Trophoblast cell (in vitro differentiated cells and primary cell): ENCODE results near the gene BAIAP3.

Experiments used
- DNase-seq, 2 donors: peaks; one replicate each; pipeline ENCODE4 v3.0.0-alpha.2; 2016
- H2AFZ ChIP-seq: 2 replicates; pipeline ENCODE4 v1.6.1; 2013; ENCODE audit warnings: low read length, moderate library complexity, mild to moderate bottlenecking; ENCODE audit not compliant: insufficient read depth, poor library complexity
- H2AK5ac ChIP-seq: 2 replicates; pipeline ENCODE4 v1.6.1; 2013; ENCODE audit warnings: mild to moderate bottlenecking, low read length
- H2BK120ac ChIP-seq: 2 replicates; pipeline ENCODE4 v1.6.1; 2013; ENCODE audit warnings: low read length, mild to moderate bottlenecking, moderate library complexity; ENCODE audit not compliant: insufficient read depth, poor library complexity
- H2BK12ac ChIP-seq: 2 replicates; pipeline ENCODE4 v1.6.1; 2013; ENCODE audit warnings: mild to moderate bottlenecking, low read length, moderate library complexity
- H2BK5ac ChIP-seq: 2 replicates; pipeline ENCODE4 v1.6.1; 2013; ENCODE audit warnings: low read length, low read depth, moderate library complexity, mild to moderate bottlenecking; ENCODE audit not compliant: poor library complexity
- H3K14ac ChIP-seq: 2 replicates; pipeline ENCODE4 v1.6.1; 2013; ENCODE audit warnings: mild to moderate bottlenecking, low read length
- H3K18ac ChIP-seq: 2 replicates; pipeline ENCODE4 v1.6.1; 2013; ENCODE audit warnings: mild to moderate bottlenecking, low read length
- H3K23ac ChIP-seq: 2 replicates; pipeline ENCODE4 v1.6.1; 2013; ENCODE audit warnings: low read length
- H3K27ac ChIP-seq: 2 replicates; pipeline ENCODE4 v1.5.1; 2013; ENCODE audit warnings: low read depth, mild to moderate bottlenecking, inconsistent platforms, low read length, moderate library complexity
- H3K27me3 ChIP-seq: 2 replicates; pipeline ENCODE4 v1.6.1; 2013; ENCODE audit warnings: inconsistent platforms, mild to moderate bottlenecking, low read length, moderate library complexity; ENCODE audit not compliant: insufficient read depth
- H3K36me3 ChIP-seq, 2 experiments: 1 replicate in 1 of 2; 2 replicates in 1 of 2; pipeline ENCODE4 v1.6.1; 2013; ENCODE audit warnings: low read length in 2 of 2, mild to moderate bottlenecking in 2 of 2, moderate library complexity in 1 of 2; ENCODE audit not compliant: insufficient read depth in 2 of 2, control insufficient read depth in 1 of 2
- H3K4ac ChIP-seq: 2 replicates; pipeline ENCODE4 v1.6.1; 2013; ENCODE audit warnings: low read depth, mild to moderate bottlenecking, low read length, moderate library complexity
- H3K4me1 ChIP-seq, 2 experiments: 1 replicate in 1 of 2; 2 replicates in 1 of 2; pipeline ENCODE4 v1.6.1; 2013; ENCODE audit warnings: low read length in 2 of 2, mild to moderate bottlenecking in 2 of 2, moderate library complexity in 1 of 2; ENCODE audit not compliant: insufficient read depth in 2 of 2, control insufficient read depth in 1 of 2
- H3K4me2 ChIP-seq: 2 replicates; pipeline ENCODE4 v1.6.1; 2013; ENCODE audit warnings: inconsistent platforms, mild to moderate bottlenecking, low read length, moderate library complexity
- H3K4me3 ChIP-seq: 2 replicates; pipeline ENCODE4 v1.5.1; 2013; ENCODE audit warnings: mild to moderate bottlenecking, low read depth, low read length, inconsistent platforms
- H3K79me1 ChIP-seq: one replicate; pipeline ENCODE4 v1.6.1; 2013; ENCODE audit warnings: low read length
- H3K79me2 ChIP-seq: 2 replicates; pipeline ENCODE4 v1.6.1; 2013; ENCODE audit warnings: low read length, mild to moderate bottlenecking; ENCODE audit not compliant: control insufficient read depth, insufficient read depth, poor library complexity
- H3K9ac ChIP-seq: 2 replicates; pipeline ENCODE4 v1.6.1; 2013; ENCODE audit warnings: mild to moderate bottlenecking, low read length
- H3K9me3 ChIP-seq: 2 replicates; pipeline ENCODE4 v1.6.1; 2013; ENCODE audit warnings: low read depth, mild to moderate bottlenecking, control low read depth, inconsistent platforms, low read length; ENCODE audit not compliant: insufficient read depth
- H4K12ac ChIP-seq: 2 replicates; pipeline ENCODE4 v1.6.1; 2013; ENCODE audit warnings: low read depth, mild to moderate bottlenecking, low read length, moderate library complexity
- H4K8ac ChIP-seq: 2 replicates; pipeline ENCODE4 v1.6.1; 2013; ENCODE audit warnings: low read depth, mild to moderate bottlenecking, low read length, moderate library complexity
- H4K91ac ChIP-seq: one replicate; pipeline ENCODE4 v1.6.1; 2013; ENCODE audit warnings: low read depth, mild to moderate bottlenecking, low read length, moderate library complexity
- WGBS: extraction: QIAGEN DNeasy Blood & Tissue Kit; methylation state at CpG from one replicate; pipeline ENCODE4 v1.1.7; 2013; ENCODE audit warnings: missing lambda C conversion rate; ENCODE audit not compliant: insufficient read length, insufficient coverage; ENCODE audit errors: extremely low coverage; 5-methylcytosine and 5-hydroxymethylcytosine counted together

Gene BAIAP3

GRCh38 chr16:1338119-1338730, 4.8 kb downstream of the BAIAP3 start:
- Histone ChIP-seq H2AFZ (no peak overlapping the region), H3K9me3 (peaks cover 11% of the 10 kb centered on the region), H3K9ac (no peak overlapping the region), H3K36me3 (no peaks in the 10 kb centered on the region), H3K27ac (no peak overlapping the region), H3K4me3 (no peak overlapping the region), H4K91ac (no peak overlapping the region), H3K4ac (no peak overlapping the region), H3K23ac (no peak overlapping the region), H2BK5ac (no peak overlapping the region), H2BK120ac (no peak overlapping the region), H3K79me2 (no peaks in the 10 kb centered on the region), H3K14ac (no peak overlapping the region), H3K4me2 (no peak overlapping the region), H3K79me1 (no peaks in the 10 kb centered on the region), H3K27me3 (peaks cover 30% of the 10 kb centered on the region), H4K12ac (no peak overlapping the region), H3K4me1 (peaks cover 1 to 11% of the 10 kb centered on the region in 2 experiments), H2AK5ac (no peak overlapping the region), H2BK12ac (no peak overlapping the region), H3K18ac (no peak overlapping the region), H4K8ac (no peak overlapping the region)
- no CpG with 5 or more reads among the region's 30 CpGs for WGBS
- peak; percentile 29 to 68 for DNase-seq

GRCh38 chr16:1338855-1339675, 5.6 kb downstream of the BAIAP3 start:
- Histone ChIP-seq H3K9me3 (peaks cover 11% of the 10 kb centered on the region), H3K9ac (no peak overlapping the region), H3K79me1 (no peaks in the 10 kb centered on the region), H3K27me3 (peaks cover 23% of the 10 kb centered on the region), H2BK5ac (no peak overlapping the region), H2BK120ac (no peak overlapping the region), H3K4ac (no peak overlapping the region), H4K8ac (no peak overlapping the region), H2AFZ (no peak overlapping the region), H3K4me2 (no peak overlapping the region), H3K23ac (no peak overlapping the region), H3K79me2 (no peaks in the 10 kb centered on the region), H4K91ac (no peak overlapping the region), H3K4me3 (no peak overlapping the region), H4K12ac (no peak overlapping the region), H3K27ac (no peak overlapping the region), H2BK12ac (no peak overlapping the region), H3K18ac (no peak overlapping the region), H3K4me1 (peaks cover 0 to 5% of the 10 kb centered on the region in 2 experiments), H3K36me3 (no peaks in the 10 kb centered on the region), H3K14ac (no peak overlapping the region), H2AK5ac (no peak overlapping the region)
- no CpG with 5 or more reads among the region's 31 CpGs for WGBS
- no peak for DNase-seq

GRCh38 chr16:1340730-1341494, 7.5 kb downstream of the BAIAP3 start:
- no peak overlapping the region for H3K23ac ChIP-seq
- no peak overlapping the region for H2BK5ac ChIP-seq
- H3K79me1 ChIP-seq: no peaks in the 10 kb centered on the region
- H4K91ac ChIP-seq: no peak overlapping the region
- peak overlapping the region; percentile 46 for H3K4me3 ChIP-seq
- H3K4me2 ChIP-seq: no peak overlapping the region
- no peaks in the 10 kb centered on the region for H3K79me2 ChIP-seq
- DNase-seq: no peak
- no peak overlapping the region for H4K12ac ChIP-seq
- no peak overlapping the region for H4K8ac ChIP-seq
- H3K14ac ChIP-seq: no peak overlapping the region
- peaks cover 8% of the 10 kb centered on the region for H3K9me3 ChIP-seq
- no peak overlapping the region for H3K27ac ChIP-seq
- no CpG with 5 or more reads among the region's 36 CpGs for WGBS
- no peak overlapping the region for H2BK120ac ChIP-seq
- no peak overlapping the region for H2BK12ac ChIP-seq
- no peak overlapping the region for H3K9ac ChIP-seq
- peaks cover 0 to 4% of the 10 kb centered on the region in 2 experiments for H3K4me1 ChIP-seq
- no peak overlapping the region for H2AFZ ChIP-seq
- H3K36me3 ChIP-seq: no peaks in the 10 kb centered on the region
- no peak overlapping the region for H2AK5ac ChIP-seq
- H3K27me3 ChIP-seq: peaks cover 4% of the 10 kb centered on the region
- no peak overlapping the region for H3K18ac ChIP-seq
- no peak overlapping the region for H3K4ac ChIP-seq

GRCh38 chr16:1341495-1342420, 8.3 kb downstream of the BAIAP3 start:
- H3K4ac ChIP-seq: no peak overlapping the region
- H4K12ac ChIP-seq: no peak overlapping the region
- no peak overlapping the region for H4K91ac ChIP-seq
- no CpG with 5 or more reads among the region's 39 CpGs for WGBS
- no peak overlapping the region for H3K27ac ChIP-seq
- H3K18ac ChIP-seq: no peak overlapping the region
- no peak overlapping the region for H4K8ac ChIP-seq
- H3K4me3 ChIP-seq: no peak overlapping the region
- no peaks in the 10 kb centered on the region for H3K79me2 ChIP-seq
- H3K9me3 ChIP-seq: peaks cover 8% of the 10 kb centered on the region
- no peaks in the 10 kb centered on the region for H3K79me1 ChIP-seq
- H3K4me2 ChIP-seq: no peak overlapping the region
- no peak overlapping the region for H2BK120ac ChIP-seq
- H3K23ac ChIP-seq: no peak overlapping the region
- H3K14ac ChIP-seq: no peak overlapping the region
- no peak overlapping the region for H2AFZ ChIP-seq
- no peaks in the 10 kb centered on the region for H3K27me3 ChIP-seq
- H2BK12ac ChIP-seq: no peak overlapping the region
- H3K36me3 ChIP-seq: no peaks in the 10 kb centered on the region
- no peak overlapping the region for H2AK5ac ChIP-seq
- no peak overlapping the region for H3K9ac ChIP-seq
- peaks cover 0 to 4% of the 10 kb centered on the region in 2 experiments for H3K4me1 ChIP-seq
- H2BK5ac ChIP-seq: no peak overlapping the region
- DNase-seq: no peak
